Stimulated activated naive CD8-positive, alpha-beta T cell treated with anti-CD3 and anti-CD28 coated beads, Interleukin-15, Interleukin-2, amounts not matched to agents 100 ng/mL and 50 ng/mL, for 24 hours (primary cell): ENCODE data around the gene GALK1.
"Not testable (repeated sequence)": the region's sequence is repeated elsewhere in the genome, so short reads cannot be mapped to it uniquely, and the experiment has no call there.

ENCODE experiments used
- H3K27ac Mint-ChIP-seq: one replicate; pipeline ENCODE4 v1.8.0; 2021; ENCODE audit warnings: mild to moderate bottlenecking, mixed read lengths
- H3K27me3 Mint-ChIP-seq: one replicate; pipeline ENCODE4 v1.8.0; 2021; ENCODE audit warnings: mixed read lengths
- H3K36me3 Mint-ChIP-seq: one replicate; pipeline ENCODE4 v1.8.0; 2021; ENCODE audit warnings: low read depth, mixed read lengths
- H3K4me1 Mint-ChIP-seq: one replicate; pipeline ENCODE4 v1.8.0; 2021; ENCODE audit warnings: low read depth, mixed read lengths
- H3K4me3 Mint-ChIP-seq: one replicate; pipeline ENCODE4 v1.8.0; 2021; ENCODE audit warnings: mild to moderate bottlenecking, mixed read lengths
- H3K9me3 Mint-ChIP-seq: one replicate; pipeline ENCODE4 v1.8.0; 2021; ENCODE audit warnings: mixed read lengths

Gene GALK1

DNA sequence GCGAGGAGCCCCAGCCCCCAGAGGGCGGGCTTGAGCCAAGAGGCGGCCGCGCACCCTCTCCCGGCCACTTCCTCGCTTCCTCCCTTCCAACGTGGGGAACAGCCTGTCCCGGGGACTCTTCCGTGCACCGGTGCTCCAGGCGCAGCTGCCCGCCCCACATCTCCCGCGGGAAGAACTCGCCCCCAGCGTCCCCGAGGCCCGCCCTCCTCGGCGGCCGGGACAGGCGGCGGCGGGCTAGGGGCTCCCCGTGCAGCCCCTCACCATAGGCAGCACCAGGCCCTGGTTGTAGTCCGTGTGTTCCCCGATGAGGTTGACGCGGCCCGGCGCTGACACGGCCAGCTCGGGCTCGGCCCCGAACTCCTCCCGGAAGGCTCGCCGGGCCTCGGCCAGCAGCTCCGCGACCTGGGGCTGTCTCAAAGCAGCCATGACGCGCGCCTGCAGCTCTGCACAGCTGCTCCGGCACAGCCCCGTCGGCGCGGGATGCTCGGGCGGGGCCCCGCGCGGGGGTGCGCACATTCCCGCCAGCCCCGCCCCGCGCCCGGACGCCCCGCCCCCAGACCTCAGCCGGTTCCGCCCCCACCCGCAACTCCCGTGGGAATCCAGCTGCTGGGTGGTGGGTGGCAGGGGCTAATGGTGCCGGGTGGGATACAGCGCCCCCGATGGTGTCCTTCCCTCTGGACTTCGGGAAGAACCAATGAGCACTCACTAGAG lies at the start of gene GALK1:
TSS of gene GALK1 (minus strand) at position 482 of the 711 bp plus-strand sequence. CDS start at position 426, 56 bp downstream.
- Mint-ChIP-seq H3K36me3 (no peaks in the 10 kb centered on the region), H3K27ac (peak within 1 kb of the TSS; percentile 71), H3K27me3 (no peaks in the 10 kb centered on the region), H3K4me3 (peak within 1 kb of the TSS; percentile 82), H3K9me3 (no peaks in the 10 kb centered on the region), H3K4me1 (peaks cover 15% of the 10 kb centered on the region)

DNA sequence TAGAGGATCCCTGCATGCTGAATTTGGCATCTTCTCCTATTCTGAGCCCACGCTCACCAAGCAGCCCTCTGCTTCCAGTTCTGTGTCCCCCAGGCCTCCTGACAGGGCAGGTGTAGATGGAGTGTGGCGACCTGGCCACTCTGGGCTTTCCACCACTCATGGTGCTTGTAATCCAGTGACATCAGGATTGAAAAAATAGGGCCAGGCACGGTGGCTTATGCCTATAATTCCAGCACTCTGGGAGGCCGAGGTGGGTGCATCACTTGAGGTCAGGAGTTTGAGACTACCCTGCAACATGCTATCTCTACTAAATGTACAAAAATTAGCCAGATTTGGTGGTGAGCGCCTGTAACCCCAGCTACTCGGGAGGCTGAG lies 49.0 kb upstream of the GALK1 start:
- Mint-ChIP-seq H3K27me3 (no peaks in the 10 kb centered on the region), H3K4me1 (no peaks in the 10 kb centered on the region), H3K4me3 (no peak overlapping the region), H3K9me3 (no peaks in the 10 kb centered on the region), H3K27ac (no peak overlapping the region), H3K36me3 (peaks cover 23% of the 10 kb centered on the region)

DNA sequence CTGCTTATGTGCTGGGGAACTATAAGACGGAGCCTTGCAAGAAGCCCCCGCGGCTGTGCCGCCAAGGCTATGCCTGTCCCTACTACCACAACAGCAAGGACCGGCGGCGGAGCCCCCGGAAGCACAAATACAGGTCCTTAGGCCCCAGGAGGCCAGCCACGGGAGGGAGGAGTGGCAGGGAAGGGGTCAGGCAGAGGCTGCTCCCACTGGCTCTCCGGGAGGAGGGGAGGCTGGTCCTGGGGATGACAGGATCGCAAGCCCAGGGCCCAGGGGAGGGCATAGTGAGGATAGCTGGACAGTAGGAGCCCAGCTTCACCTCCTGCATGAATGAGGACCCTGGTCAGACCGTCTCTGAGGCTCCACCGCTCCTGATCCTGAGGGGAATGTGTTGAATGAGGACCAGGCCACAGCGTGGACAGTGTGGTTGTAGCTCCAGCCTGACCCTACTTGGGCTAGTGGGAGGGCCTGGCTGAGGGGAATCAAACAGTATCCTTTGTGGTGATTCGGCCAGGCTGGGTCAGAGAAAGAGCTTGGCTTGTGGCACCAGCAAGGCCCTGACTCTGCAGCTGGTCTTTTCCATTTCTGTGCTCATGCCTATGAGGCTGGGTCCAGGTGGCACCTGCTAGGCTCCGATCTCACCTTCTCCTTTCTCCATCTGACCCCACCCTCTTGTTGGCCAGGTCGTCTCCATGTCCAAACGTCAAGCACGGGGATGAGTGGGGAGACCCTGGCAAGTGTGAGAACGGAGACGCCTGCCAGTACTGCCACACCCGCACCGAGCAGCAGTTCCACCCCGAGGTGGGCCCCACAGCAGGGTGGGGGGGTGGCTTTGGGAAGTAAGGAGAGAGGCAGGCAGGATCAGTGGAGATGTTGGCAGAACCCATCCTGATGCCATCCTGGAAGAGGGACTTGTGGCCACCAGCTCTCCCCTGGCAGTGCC lies 48.4 kb upstream of the GALK1 start:
- H3K9me3 Mint-ChIP-seq, result no peaks in the 10 kb centered on the region

DNA sequence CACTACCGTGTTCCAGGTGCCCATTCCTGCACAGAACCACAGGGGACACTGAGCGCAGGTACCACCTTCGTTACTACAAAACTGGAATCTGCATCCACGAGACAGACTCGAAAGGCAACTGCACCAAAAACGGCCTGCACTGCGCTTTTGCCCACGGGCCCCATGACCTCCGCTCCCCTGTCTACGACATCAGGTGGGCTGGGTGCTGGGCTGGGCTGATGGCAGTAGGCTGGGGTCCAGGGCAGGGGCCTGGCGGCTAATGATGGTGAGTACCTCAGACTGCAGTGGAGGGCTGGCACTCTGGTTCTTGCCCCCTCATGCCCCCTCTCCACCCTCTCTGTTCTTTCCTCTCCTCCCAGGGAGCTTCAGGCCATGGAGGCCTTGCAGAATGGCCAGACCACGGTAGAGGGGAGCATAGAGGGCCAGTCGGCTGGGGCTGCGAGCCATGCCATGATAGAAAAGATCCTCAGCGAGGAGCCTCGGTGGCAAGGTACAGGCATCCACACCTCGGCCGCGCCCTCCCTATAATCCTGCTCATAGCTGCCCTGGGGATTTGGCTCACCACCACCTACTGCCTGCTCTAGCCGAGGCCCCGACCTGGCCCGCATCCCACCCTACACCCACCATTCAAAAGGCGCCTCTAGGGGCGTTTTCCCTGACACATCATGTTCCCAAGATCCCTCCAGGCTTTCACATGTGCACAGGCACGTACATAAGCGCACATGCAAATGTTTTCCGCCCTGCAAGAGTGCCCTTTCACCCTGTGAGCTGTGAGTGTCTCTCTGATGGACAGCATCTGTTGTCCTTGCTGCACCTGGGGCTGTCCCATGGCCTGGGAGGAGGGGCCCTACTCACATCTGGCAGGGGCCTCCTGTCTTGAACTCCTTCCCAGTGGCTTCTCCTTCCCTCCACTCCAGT lies 47.4 kb upstream of the GALK1 start:
- Mint-ChIP-seq H3K4me3 (no peak overlapping the region), H3K4me1 (no peaks in the 10 kb centered on the region), H3K36me3 (peaks cover 17% of the 10 kb centered on the region), H3K9me3 (no peaks in the 10 kb centered on the region), H3K27ac (no peak overlapping the region), H3K27me3 (no peaks in the 10 kb centered on the region)

More for the DNA sequence above, 48.4 kb upstream of the GALK1 start:
- H3K27me3 Mint-ChIP-seq, result no peaks in the 10 kb centered on the region
- H3K36me3 Mint-ChIP-seq, result peaks cover 17% of the 10 kb centered on the region
- no peak overlapping the region for H3K4me3 Mint-ChIP-seq
- H3K27ac Mint-ChIP-seq, result no peak overlapping the region
- no peaks in the 10 kb centered on the region for H3K4me1 Mint-ChIP-seq

DNA sequence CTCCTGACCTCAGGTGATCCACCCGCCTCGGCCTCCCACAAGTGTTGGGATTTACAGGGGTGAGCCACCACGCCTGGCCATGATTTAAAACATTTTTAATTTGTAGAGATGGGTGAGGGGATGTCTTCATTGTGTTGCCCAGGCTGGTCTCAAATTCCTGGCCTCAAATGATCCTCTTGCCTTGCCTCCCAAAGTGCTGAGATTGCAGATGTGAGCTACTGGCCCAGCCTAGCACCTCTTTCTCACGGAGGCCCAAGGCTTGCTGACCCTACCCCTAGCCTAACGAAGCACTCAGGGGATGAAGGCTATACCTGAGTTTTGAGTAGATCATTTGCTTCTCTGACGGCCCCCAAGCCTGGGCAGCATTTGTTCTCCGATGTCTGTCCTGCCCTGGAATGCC lies 46.2 kb upstream of the GALK1 start:
- Mint-ChIP-seq H3K4me1 (no peaks in the 10 kb centered on the region), H3K4me3 (no peak overlapping the region), H3K27ac (no peak overlapping the region), H3K27me3 (no peaks in the 10 kb centered on the region), H3K36me3 (peaks cover 17% of the 10 kb centered on the region), H3K9me3 (no peaks in the 10 kb centered on the region)

DNA sequence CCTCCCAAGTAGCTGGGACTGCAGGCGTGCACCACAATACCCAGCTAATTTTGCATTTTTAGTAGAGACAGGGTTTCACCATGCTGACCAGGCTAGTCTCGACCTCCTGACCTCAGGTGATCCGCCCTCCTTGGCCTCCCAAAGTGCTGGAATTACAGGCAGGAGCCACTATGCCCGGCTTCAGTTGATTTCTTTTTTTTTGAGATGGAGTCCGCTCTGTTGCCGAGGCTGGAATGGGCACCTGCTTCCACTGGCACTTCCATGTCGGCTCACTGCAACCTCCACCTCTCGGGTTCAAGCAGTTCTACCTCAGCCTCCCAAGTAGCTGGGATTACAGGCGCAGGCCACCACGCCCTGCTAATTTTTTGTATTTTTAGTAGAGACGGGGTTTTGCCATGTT lies 45.8 kb upstream of the GALK1 start:
- H3K9me3 Mint-ChIP-seq, H3K4me3 Mint-ChIP-seq, H3K4me1 Mint-ChIP-seq, H3K27me3 Mint-ChIP-seq, H3K27ac Mint-ChIP-seq: not testable (repeated sequence)
- H3K36me3 Mint-ChIP-seq, result peaks cover 17% of the 10 kb centered on the region

DNA sequence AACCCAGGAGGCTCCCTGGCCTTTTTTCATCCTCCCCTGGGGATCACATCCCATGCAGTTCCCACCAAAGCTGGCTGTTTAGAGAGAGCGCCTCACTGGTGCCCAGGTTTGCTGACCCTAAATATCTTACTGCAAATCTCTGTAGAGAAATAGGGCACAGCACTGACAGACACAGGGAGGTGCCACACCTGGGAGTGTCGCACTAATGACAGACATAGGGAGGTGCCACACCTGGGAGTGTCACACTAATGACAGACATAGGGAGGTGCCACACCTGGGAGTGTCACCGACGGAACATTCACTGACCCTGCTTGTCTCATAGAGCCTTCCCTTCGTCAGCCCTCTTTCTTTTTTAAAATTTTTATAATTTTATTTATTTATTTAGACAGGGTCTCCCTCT lies 45.2 kb upstream of the GALK1 start:
- no peaks in the 10 kb centered on the region for H3K9me3 Mint-ChIP-seq
- H3K36me3 Mint-ChIP-seq, result peaks cover 17% of the 10 kb centered on the region
- no peaks in the 10 kb centered on the region for H3K4me1 Mint-ChIP-seq
- no peaks in the 10 kb centered on the region for H3K27me3 Mint-ChIP-seq
- H3K4me3 Mint-ChIP-seq, result no peak overlapping the region
- H3K27ac Mint-ChIP-seq, result no peak overlapping the region

DNA sequence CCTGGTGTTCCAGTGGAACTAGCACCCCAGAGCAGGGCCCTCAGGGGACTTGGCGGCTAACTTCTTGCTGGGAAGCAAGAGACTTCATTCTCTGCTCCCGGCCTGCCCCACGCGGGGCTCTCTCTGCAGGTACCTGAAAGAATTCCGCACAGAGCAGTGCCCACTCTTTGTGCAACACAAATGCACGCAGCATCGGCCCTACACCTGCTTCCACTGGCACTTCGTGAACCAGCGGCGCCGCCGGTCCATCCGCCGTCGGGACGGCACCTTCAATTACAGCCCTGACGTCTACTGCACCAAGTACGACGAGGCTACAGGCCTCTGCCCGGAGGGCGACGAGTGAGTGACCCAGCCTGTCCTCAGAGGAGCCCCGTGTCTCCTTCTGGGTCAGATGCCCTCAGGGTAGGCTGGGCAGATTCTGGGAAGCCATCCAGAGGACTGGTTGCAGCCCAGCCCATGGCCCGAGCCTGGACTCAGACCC lies 44.7 kb upstream of the GALK1 start:
- Mint-ChIP-seq H3K4me1 (no peaks in the 10 kb centered on the region), H3K27ac (no peak overlapping the region), H3K4me3 (no peak overlapping the region), H3K27me3 (no peaks in the 10 kb centered on the region), H3K36me3 (peaks cover 16% of the 10 kb centered on the region), H3K9me3 (no peaks in the 10 kb centered on the region)

DNA sequence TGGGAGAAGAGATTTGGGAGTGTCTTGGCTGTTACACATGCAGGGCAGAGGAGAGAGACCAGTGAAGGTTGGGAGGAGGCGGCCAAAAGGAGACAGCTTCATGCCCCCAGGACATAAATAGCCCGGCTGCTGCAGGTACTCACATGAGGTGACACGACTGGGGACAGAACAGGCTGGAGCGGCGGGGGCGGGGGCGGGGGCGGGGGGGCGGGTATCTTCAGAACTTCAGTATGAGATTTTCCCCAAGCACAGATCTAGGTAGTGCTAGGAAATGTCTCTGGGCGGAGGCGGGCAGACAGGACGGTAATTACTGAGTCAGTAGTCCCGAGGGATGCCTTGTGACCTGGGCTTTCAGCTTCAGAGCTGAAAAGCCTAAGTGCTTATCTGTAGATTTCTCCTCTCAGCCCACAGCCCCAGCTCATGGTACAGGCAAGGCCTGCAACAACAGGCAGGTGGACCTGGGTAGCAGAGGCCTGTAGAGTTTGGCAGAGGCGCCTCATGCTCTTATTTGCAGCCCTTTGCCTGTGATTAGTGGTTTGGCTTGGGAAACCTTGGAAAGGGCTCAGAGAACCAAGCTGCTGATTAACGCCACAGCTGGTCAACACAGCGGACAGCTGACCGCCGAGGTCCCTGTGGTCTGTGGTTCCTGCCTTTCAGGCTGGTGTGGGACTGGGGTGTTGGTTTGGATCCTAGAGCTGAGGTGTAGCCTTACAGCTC lies 44.1 kb upstream of the GALK1 start:
- no peak overlapping the region for H3K4me3 Mint-ChIP-seq
- peak overlapping the region; percentile 53 for H3K27ac Mint-ChIP-seq
- peaks cover 10% of the 10 kb centered on the region for H3K36me3 Mint-ChIP-seq
- H3K9me3 Mint-ChIP-seq, result no peaks in the 10 kb centered on the region
- H3K4me1 Mint-ChIP-seq, result peaks cover under 1% of the 10 kb centered on the region
- H3K27me3 Mint-ChIP-seq, result no peaks in the 10 kb centered on the region

DNA sequence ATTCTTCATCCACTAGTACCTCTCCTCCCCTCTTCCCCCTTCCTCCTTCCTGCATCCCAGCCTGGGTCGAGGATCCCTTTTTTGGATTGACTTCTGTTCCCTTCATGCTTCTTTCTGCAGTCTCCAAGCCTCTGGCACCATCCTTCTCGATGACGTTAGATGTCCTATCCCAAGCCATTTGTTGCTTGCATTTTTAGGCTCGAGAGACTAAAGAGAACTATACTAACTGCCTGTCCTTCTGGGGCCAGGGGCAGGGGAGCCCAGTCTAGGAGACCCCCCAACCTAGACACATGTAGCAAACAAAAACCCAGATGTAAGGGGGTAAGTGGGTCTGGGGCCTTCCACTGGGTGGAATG lies 43.5 kb upstream of the GALK1 start:
- no peak overlapping the region for H3K4me3 Mint-ChIP-seq
- peaks cover 6% of the 10 kb centered on the region for H3K36me3 Mint-ChIP-seq
- H3K27me3 Mint-ChIP-seq, result no peaks in the 10 kb centered on the region
- no peaks in the 10 kb centered on the region for H3K9me3 Mint-ChIP-seq
- H3K4me1 Mint-ChIP-seq, result peaks cover 6% of the 10 kb centered on the region
- H3K27ac Mint-ChIP-seq, result peak overlapping the region; percentile 53

DNA sequence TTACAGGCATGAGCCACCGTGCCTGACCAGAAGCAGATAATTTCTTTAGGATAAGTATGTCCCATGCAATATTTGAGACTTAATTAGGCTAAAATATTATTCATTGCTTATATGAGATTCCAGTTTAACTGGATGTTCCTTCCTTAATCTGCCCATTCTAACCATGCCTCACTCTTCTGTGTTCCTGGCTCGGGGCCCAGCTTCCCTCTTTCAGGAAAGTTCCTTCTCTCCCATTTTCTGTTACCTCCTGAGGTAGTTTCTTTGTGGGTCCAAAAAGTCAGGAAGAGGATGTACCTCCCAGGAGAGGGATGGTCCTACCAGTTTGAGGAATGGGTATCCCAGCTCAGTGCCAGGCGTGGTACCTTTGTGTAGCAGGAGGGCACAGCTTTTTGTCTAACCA lies 42.9 kb upstream of the GALK1 start:
- Mint-ChIP-seq H3K4me3 (no peak overlapping the region), H3K9me3 (no peaks in the 10 kb centered on the region), H3K4me1 (peaks cover 10% of the 10 kb centered on the region), H3K27me3 (no peaks in the 10 kb centered on the region), H3K36me3 (peaks cover 4% of the 10 kb centered on the region), H3K27ac (no peak overlapping the region)

DNA sequence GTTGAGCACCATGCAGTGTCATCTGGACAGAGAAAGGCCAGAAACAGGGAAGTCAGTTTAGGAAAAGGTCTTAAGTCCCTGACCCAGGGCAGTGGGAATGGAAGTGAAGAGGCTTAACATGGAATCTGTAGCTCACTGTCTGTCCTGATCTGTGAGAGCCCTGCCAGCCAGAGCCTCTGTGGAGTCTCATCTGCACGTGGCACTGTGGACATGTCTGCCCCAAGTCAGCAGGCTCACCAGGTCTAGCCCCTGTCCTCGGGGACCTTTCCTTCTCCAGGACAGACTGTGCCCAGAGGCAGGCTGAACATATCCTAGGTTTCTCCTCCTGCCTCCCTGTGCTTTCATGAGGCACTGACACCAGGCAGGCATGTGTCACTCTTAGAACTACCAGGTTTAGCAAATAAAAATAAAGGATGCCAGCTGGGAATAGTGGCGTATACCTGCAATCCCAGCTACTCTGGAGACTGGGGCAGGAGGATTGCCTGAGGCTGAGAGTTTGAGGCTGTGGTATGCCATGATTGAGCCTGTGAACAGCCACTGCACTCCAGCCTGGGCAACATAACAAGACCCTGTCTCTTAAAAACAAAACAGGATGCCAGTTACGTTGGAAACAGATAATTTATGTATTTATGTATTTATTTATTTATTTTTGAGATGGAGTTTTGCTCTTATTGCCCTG lies 42.0 kb upstream of the GALK1 start:
- Mint-ChIP-seq H3K27me3 (no peaks in the 10 kb centered on the region), H3K9me3 (no peaks in the 10 kb centered on the region), H3K27ac (no peak overlapping the region), H3K4me1 (peaks cover 10% of the 10 kb centered on the region), H3K4me3 (no peak overlapping the region), H3K36me3 (no peaks in the 10 kb centered on the region)

DNA sequence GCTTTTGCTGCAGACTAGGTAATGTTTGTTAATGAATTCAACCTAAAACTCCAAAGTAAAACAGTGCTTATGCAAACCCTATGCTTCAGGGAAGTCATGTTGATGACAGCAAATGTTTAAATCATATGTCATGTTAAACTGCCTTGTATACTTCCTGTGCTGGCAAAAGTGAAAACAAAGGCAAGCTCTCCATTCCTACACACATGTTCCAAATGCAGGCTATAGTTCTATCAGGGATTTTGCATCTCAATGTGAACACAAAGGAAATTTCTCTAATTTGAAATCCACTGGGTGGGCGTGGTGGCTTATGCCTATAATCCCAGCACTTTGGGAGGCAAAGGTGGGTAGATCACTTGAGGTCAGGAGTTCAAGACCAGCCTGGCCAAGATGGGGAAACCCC lies 38.9 kb upstream of the GALK1 start:
- Mint-ChIP-seq H3K4me3 (no peak overlapping the region), H3K27ac (no peak overlapping the region), H3K27me3 (no peaks in the 10 kb centered on the region), H3K36me3 (peaks cover 7% of the 10 kb centered on the region), H3K4me1 (peaks cover 10% of the 10 kb centered on the region), H3K9me3 (no peaks in the 10 kb centered on the region)

DNA sequence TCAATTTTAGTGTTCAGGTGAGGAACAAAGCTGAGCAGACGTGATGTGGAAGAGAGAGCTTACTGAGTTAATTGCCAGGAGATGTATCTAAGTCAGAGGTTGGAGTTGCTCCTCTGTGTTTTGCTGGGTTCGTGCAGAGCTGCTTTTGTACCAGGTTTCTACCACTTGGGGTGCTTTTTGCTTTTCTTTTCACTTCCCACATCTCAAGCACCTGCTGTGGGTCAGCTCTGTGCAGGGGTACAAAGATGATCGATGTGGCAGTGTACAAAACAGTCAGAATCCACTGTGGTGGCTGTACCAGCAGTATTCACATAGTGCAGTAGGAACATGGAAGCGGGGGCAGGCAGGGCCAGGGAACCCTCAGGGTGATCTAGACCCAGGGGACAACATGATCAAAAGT lies 34.4 kb upstream of the GALK1 start:
- H3K27ac Mint-ChIP-seq, result no peak overlapping the region
- H3K4me3 Mint-ChIP-seq, result no peak overlapping the region
- no peaks in the 10 kb centered on the region for H3K9me3 Mint-ChIP-seq
- H3K27me3 Mint-ChIP-seq, result no peaks in the 10 kb centered on the region
- peaks cover 13% of the 10 kb centered on the region for H3K36me3 Mint-ChIP-seq
- peaks cover 10% of the 10 kb centered on the region for H3K4me1 Mint-ChIP-seq
